Inferior parietal cortex (tissue), 1 donor: Measurements from ENCODE around the gene MYO5B.

Source experiments
- DNase-seq: peaks from one replicate; pipeline ENCODE4 v3.0.0-alpha.2; 2016; ENCODE audit errors: extremely low spot score

Gene MYO5B

GRCh38 chr18:50013363-50014138 lies 181.4 kb downstream of the MYO5B start:
- DNase-seq: no peak

GRCh38 chr18:50011813-50012435 lies 183.0 kb downstream of the MYO5B start:
- DNase-seq: no peak

- peak; percentile 17 for DNase-seq
Observed at GRCh38 chr18:50009773-50010335, 185.1 kb downstream of the MYO5B start.

GRCh38 chr18:50008306-50008705 lies 186.6 kb downstream of the MYO5B start:
- no peak for DNase-seq

- DNase-seq: no peak
Observed at GRCh38 chr18:50006470-50007046, 188.4 kb downstream of the MYO5B start.

GRCh38 chr18:50004013-50004412 lies 190.9 kb downstream of the MYO5B start:
- no peak for DNase-seq

- no peak for DNase-seq
Observed at GRCh38 chr18:50002781-50003180, 192.2 kb downstream of the MYO5B start.

- no peak for DNase-seq
Observed at GRCh38 chr18:50000227-50000626, 194.7 kb downstream of the MYO5B start.

- no peak for DNase-seq
Observed at GRCh38 chr18:49999128-49999527, 195.8 kb downstream of the MYO5B start.

GRCh38 chr18:49997558-49997957 lies 197.4 kb downstream of the MYO5B start:
- DNase-seq: no peak

GRCh38 chr18:49994410-49994809 lies 200.5 kb downstream of the MYO5B start:
- DNase-seq: no peak

GRCh38 chr18:49993299-49993698 lies 201.6 kb downstream of the MYO5B start:
- no peak for DNase-seq

- no peak for DNase-seq
Observed at GRCh38 chr18:49988733-49989132, 206.2 kb downstream of the MYO5B start.

- DNase-seq: no peak
Observed at GRCh38 chr18:49988101-49988500, 206.8 kb downstream of the MYO5B start.

- no peak for DNase-seq
Observed at GRCh38 chr18:49985236-49985635, 209.7 kb downstream of the MYO5B start.

- DNase-seq: no peak
Observed at GRCh38 chr18:49980896-49981295, 214.1 kb downstream of the MYO5B start.

- DNase-seq: peak; percentile 11
Observed at GRCh38 chr18:49976795-49977560, 218.0 kb downstream of the MYO5B start.

GRCh38 chr18:49976001-49976400 lies 218.9 kb downstream of the MYO5B start:
- DNase-seq: no peak

- DNase-seq: no peak
Observed at GRCh38 chr18:49974079-49974478, 220.9 kb downstream of the MYO5B start.

- no peak for DNase-seq
Observed at GRCh38 chr18:49973592-49973991, 221.4 kb downstream of the MYO5B start.

- DNase-seq: no peak
Observed at GRCh38 chr18:49972535-49972934, 222.4 kb downstream of the MYO5B start.

GRCh38 chr18:49971462-49971861 lies 223.5 kb downstream of the MYO5B start:
- no peak for DNase-seq
